Heart right ventricle (tissue), 16 donors: ENCODE results near the gene ITPRID2. TPM values are rescaled to one million over a fixed set of nuclear protein-coding genes. Genes with fewer than 3 reads are reported as not detected.
"Not testable (repeated sequence)": the region's sequence is repeated elsewhere in the genome, so short reads cannot be mapped to it uniquely, and the experiment has no call there.

ENCODE experiments used
- ATAC-seq, 8 donors: fragments of 200-7000 bp; cut with Tn5 transposase; one replicate each; pipeline ENCODE4 v1.9.1; 2020; ENCODE audit warnings: mild to moderate bottlenecking in 8 of 8, moderate library complexity in 8 of 8, moderate number of reproducible peaks in 1 of 8
- DNase-seq, 2 donors: peaks; one replicate each; pipeline ENCODE4 v3.0.0-alpha.2; 2020
- H3K27ac ChIP-seq, 10 donors: fragments of 200-600 bp; sonication (generic) in 2 of 10; one replicate each; pipeline versions ENCODE4 v1.5.0 to v1.8.0; 2020 to 2022; ENCODE audit warnings: mild to moderate bottlenecking in 3 of 10
- H3K27me3 ChIP-seq, 7 donors: fragments of 200-600 bp; one replicate each; pipeline ENCODE4 v1.8.0; 2021 to 2022; ENCODE audit warnings: mild to moderate bottlenecking in 2 of 7
- H3K36me3 ChIP-seq, 9 donors: fragments of 200-600 bp; sonication (generic) in 1 of 9; one replicate each; pipeline versions ENCODE4 v1.5.0 to v1.8.0; 2020 to 2022; ENCODE audit warnings: mild to moderate bottlenecking in 2 of 9
- H3K4me1 ChIP-seq, 9 donors: fragments of 200-600 bp; sonication (generic) in 1 of 9; one replicate each; pipeline versions ENCODE4 v1.5.0 to v1.8.0; 2020 to 2022; ENCODE audit warnings: mild to moderate bottlenecking in 4 of 9
- H3K4me3 ChIP-seq, 10 donors: fragments of 200-600 bp; sonication (generic) in 2 of 10; one replicate each; pipeline versions ENCODE4 v1.5.0 to v1.8.0; 2020 to 2022; ENCODE audit warnings: mild to moderate bottlenecking in 7 of 10, moderate library complexity in 2 of 10
- H3K9me3 ChIP-seq, 11 donors: fragments of 200-600 bp in 10 of 11; sonication (generic) in 2 of 11; one replicate each; pipeline versions ENCODE4 v1.5.0 to v1.8.0; 2013 to 2022; ENCODE audit warnings: mild to moderate bottlenecking in 2 of 11, control low read depth in 1 of 11, moderate library complexity in 1 of 11
- CTCF ChIP-seq, 9 donors: fragments of 200-600 bp; sonication (generic) in 2 of 9; IDR thresholded peaks; one replicate each; pipeline versions ENCODE4 v1.5.0 to v1.8.0; 2021 to 2022; ENCODE audit warnings: antibody characterized with exemption in 9 of 9, mild to moderate bottlenecking in 5 of 9, moderate library complexity in 1 of 9
- WGBS, 2 donors: extraction: QIAGEN DNeasy Blood & Tissue Kit; methylation state at CpG; one replicate each; pipeline ENCODE4 v1.1.7; 2013; ENCODE audit warnings: inconsistent platforms in 1 of 2; 5-methylcytosine and 5-hydroxymethylcytosine counted together
- intact Hi-C, 10 donors: fragments of 100-400 bp; cut with DNase I; formaldehyde crosslinking; loops; one replicate each; pipeline versions ENCODE4 v1.11.1 to v1.14.2; 2022
- polyA plus RNA-seq, 2 donors: library from polyadenylated mRNA; stranded (reverse); fragments of 200-250 nt; gene quantifications; one replicate each; pipeline ENCODE4 v1.2.3, GENCODE V29; 2013
- total RNA-seq, 10 donors: library from RNA; stranded (reverse); fragmentation: NEBNext Ultra II Directional in 3 of 10; extraction: Animal tissue kit (Norgen Biotek cat#: 25700) in 3 of 10; gene quantifications; one replicate each; pipeline versions ENCODE4 v1.2.1 to v1.2.4, GENCODE V29; 2021 to 2023
- donor health status: Arrhythmogenic right ventricular cardiomyopathy.
- donor health status: ischemic (EF 13 %, LVEDD 7.1; RV severe dilation, severe dysfunction).
- donor health status: healthy with polysubstance abuse.
- donor health status: DM: no; HTN: yes; CAD: no.
- donor health status: DM: no; HTN: no; CAD: no.
- donor health status: ischemic (EF 25% LVEDD 6.9; RV normal size, moderate dysfunction).
- donor health status: ischemic (EF 25% LVEDD 5.7; RV mildly dilated, moderate dysfunction).
- donor health status: healthy.
- donor health status: DM: yes; HTN: yes; CAD: no.
- donor health status: Ischemic cardiomyopathy.
- donor health status: ischemic (EF 35%, LVEDD 5.7; RV mildly dilated, moderate dysfunction).
- donor health status: nonischemic (EF 11% LVEDD 7.7; RV severe dilation, severe dysfunction).
- donor health status: DM: yes; HTN: yes; CAD: no.
- donor health status: PGD.
- donor health status: ischemic (EF 29% LVEDD 5.4; RV normal size, mild dysfunction).
- donor health status: nonischemic (EF 23%, LVEDD 6.1; RV moderate dilation, normal function).

Gene ITPRID2
- total and polyA plus RNA-seq, 12 donors: 30.6 to 119 (median 67.9) TPM

GRCh38 chr2:181957668-181958067 lies 66.1 kb downstream of the ITPRID2 start:
- intact Hi-C loops: loop anchor here in 3 of 10 donors (5.0 to 10.0 kb wide), 2 partner anchors 213 to 215 kb away; no protein-coding TSS in a partner anchor
- no peaks in the 10 kb centered on the region for H3K36me3 ChIP-seq
- ATAC-seq (no peak), DNase-seq (no peak)
- no peaks in the 10 kb centered on the region for H3K9me3 ChIP-seq
- no peaks in the 10 kb centered on the region for H3K27me3 ChIP-seq
- H3K4me1 ChIP-seq: peaks cover 0 to 11% (median 4%) of the 10 kb centered on the region in 9 donors
- TF ChIP-seq CTCF (IDR thresholded peaks at IDR 0.05): no peak
- no peak overlapping the region for H3K27ac ChIP-seq
- WGBS, 2 donors: 84 to 85% methylated on average over 4 of the region's 4 CpGs
- H3K4me3 ChIP-seq: no peak overlapping the region

DNA sequence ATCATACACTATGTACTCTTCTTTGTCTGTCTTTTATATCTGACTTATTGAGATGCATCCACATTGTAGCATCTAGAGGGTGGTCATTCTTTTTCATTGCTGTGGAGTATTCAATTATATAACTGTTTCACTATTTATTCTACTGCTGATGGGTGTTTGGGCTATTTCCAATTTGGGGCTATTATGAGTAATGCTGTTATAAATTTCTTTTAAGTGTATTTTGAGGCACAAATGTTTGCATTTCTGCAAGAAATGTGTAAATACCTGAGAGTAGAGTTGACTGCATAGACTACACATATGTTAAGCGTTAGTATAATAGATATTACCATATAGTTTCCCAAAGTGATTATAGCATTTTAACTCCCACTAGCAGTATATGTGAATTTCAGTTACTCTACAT lies 67.2 kb downstream of the ITPRID2 start:
- H3K27me3 ChIP-seq: no peaks in the 10 kb centered on the region
- H3K27ac ChIP-seq: no peak overlapping the region
- intact Hi-C loops: loop anchor here in 3 of 10 donors (5.0 to 10.0 kb wide), 2 partner anchors 214 to 216 kb away; no protein-coding TSS in a partner anchor
- 97 to 100% methylated on average over 1 of the region's 1 CpG for WGBS, 2 donors
- no peaks in the 10 kb centered on the region for H3K36me3 ChIP-seq
- H3K4me1 ChIP-seq: peaks cover 0 to 9% (median 3%) of the 10 kb centered on the region in 9 donors
- no peak overlapping the region for H3K4me3 ChIP-seq
- no peaks in the 10 kb centered on the region for H3K9me3 ChIP-seq
- DNase-seq (no peak), ATAC-seq (no peak)
- no peak for TF ChIP-seq CTCF (IDR thresholded peaks at IDR 0.05)

DNA sequence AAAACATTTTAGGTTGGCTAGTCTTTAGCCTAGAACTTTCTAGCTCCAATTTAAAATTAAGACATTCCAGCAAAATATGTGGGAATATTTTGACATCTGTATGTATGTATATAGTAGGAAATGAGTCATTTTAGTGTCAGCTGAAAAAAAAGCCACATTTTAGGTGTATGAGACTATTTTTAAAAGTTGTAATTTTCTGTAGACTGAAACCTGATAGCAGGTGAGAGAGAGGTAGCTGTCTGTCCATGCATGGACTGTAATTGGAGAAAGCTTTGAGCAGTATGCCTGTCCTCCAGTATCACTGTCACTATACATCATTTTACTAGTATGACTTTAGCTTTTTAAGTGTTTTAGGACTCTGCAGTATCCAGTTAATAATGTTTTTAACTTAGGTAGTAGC lies 68.0 kb downstream of the ITPRID2 start:
- intact Hi-C loops: loop anchor here in 3 of 10 donors (5.0 to 10.0 kb wide), 2 partner anchors 215 to 217 kb away; no protein-coding TSS in a partner anchor
- Histone ChIP-seq H3K4me1 (peaks cover 0 to 6% (median 0%) of the 10 kb centered on the region in 9 donors), H3K27ac (no peak overlapping the region), H3K27me3 (no peaks in the 10 kb centered on the region), H3K36me3 (no peaks in the 10 kb centered on the region), H3K9me3 (peaks cover 0 to 6% (median 0%) of the 10 kb centered on the region in 11 donors), H3K4me3 (no peak overlapping the region)
- ATAC-seq (no peak), DNase-seq (no peak)
- no peak for TF ChIP-seq CTCF (IDR thresholded peaks at IDR 0.05)

- ATAC-seq: not testable (repeated sequence)
These were observed 69.6 kb downstream of the ITPRID2 start for GRCh38 chr2:181961167-181961566.

DNA sequence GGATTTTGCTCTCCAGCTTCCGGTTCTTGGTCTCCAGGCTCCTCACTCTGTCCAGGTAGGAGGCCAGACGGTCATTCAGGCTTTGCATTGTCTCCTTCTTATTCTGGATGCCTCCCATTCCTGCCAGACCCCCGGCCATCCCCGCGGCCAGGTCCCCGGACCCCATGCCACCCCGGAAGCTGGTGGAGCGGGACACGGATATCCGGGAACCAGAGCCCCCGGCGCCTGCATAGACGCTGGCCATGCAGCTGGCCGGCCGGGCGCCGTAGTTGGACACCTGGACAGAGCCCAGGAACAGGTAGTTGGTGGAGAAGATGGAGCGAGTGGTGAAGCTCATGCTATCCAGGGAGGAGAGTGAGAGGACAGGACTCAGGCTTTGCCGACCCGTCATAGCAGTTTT lies 70.6 kb downstream of the ITPRID2 start:
- TF ChIP-seq CTCF (IDR thresholded peaks at IDR 0.05): no peak
- no peak for DNase-seq

More at GRCh38 chr2:181961167-181961566, 69.6 kb downstream of the ITPRID2 start:
- H3K27ac ChIP-seq, H3K36me3 ChIP-seq, H3K27me3 ChIP-seq, H3K4me1 ChIP-seq, intact Hi-C loops, H3K4me3 ChIP-seq, DNase-seq: not testable (repeated sequence)
- WGBS, 2 donors: 88 to 92% methylated on average over 8 of the region's 8 CpGs
- peaks cover 0 to 13% (median 0%) of the 10 kb centered on the region in 11 donors for H3K9me3 ChIP-seq

More for the DNA sequence above, 70.6 kb downstream of the ITPRID2 start:
- H3K4me1 ChIP-seq: no peaks in the 10 kb centered on the region
- peaks cover 0 to 19% (median 0%) of the 10 kb centered on the region in 11 donors for H3K9me3 ChIP-seq
- 97% methylated on average over 20 of the region's 20 CpGs for WGBS, 2 donors
- intact Hi-C loops: no loop called here
- H3K4me3 ChIP-seq: no peak overlapping the region
- no peaks in the 10 kb centered on the region for H3K36me3 ChIP-seq
- no peak overlapping the region for H3K27ac ChIP-seq
- no peaks in the 10 kb centered on the region for H3K27me3 ChIP-seq
- ATAC-seq: no peak
